ENCODE data around the gene FRMD3. TPM values are rescaled to one million over a fixed set of nuclear protein-coding genes. Genes with fewer than 3 reads are reported as not detected.

Gene FRMD3
- total RNA-seq, 1 experiment from 2014 or later: 0.55 TPM

DNA sequence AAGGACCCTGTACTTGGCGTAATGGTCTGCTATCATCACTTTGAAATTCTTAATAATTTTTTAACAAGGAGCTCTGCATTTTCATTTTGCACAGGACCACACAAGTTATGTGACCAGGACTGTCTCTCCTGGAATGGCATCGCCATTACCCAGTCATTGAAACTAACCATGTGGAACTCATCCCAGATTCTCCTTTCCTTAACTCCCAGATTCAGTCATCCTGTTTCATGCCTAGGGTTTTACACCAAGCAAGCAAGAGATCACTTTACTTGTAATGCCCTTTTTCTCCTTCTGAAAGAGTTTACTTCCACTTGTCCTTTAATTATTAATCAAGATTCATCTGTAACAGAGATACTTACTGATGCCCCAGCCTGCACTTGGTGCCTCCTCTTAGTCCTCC lies 12.0 kb downstream of the FRMD3 start:
- H2BK15ac ChIP-seq (ENCODE audit: low read depth, low read length): no peak overlapping the region
- H3K9me3 ChIP-seq (ENCODE audit: control insufficient read depth, low read depth, low read length): no peaks in the 10 kb centered on the region
- Mint-ChIP-seq H3K9me3 (peaks cover 6 to 15% of the 10 kb centered on the region in 2 experiments), H3K27me3 (ENCODE audit: low read depth) (no peaks in the 10 kb centered on the region), H3K36me3 (ENCODE audit: insufficient read depth in 1 of 3, low read depth in 3 of 3) (peaks cover 2 to 10% (median 3%) of the 10 kb centered on the region in 3 experiments; a peak in 3 of 7 replicates), H3K4me3 (no peak overlapping the region), H3K27ac (no peak overlapping the region), H3K4me1 (peaks cover 21 to 24% of the 10 kb centered on the region in 2 experiments)
- H2AFZ ChIP-seq (ENCODE audit: low read length): no peak overlapping the region
- H3K14ac ChIP-seq (ENCODE audit: insufficient read depth, low read length): no peak overlapping the region
- no peak overlapping the region for H4K5ac ChIP-seq (ENCODE audit: insufficient read length, low read depth, low read length)
- H3K4ac ChIP-seq (ENCODE audit: low read depth, low read length): no peak overlapping the region
- H3K27me3 ChIP-seq (ENCODE audit: insufficient read depth, low read length): no peaks in the 10 kb centered on the region
- no peak overlapping the region for H4K8ac ChIP-seq (replicated peaks; ENCODE audit: insufficient read length, low read depth, low read length)
- no peaks in the 10 kb centered on the region for H3K23me2 ChIP-seq (ENCODE audit: insufficient read length, low read depth, low read length, poor library complexity, severe bottlenecking)
- H3K9ac ChIP-seq (ENCODE audit: extremely low read depth, insufficient read length, low read length): no peak overlapping the region
- TF ChIP-seq, protein P1, sequence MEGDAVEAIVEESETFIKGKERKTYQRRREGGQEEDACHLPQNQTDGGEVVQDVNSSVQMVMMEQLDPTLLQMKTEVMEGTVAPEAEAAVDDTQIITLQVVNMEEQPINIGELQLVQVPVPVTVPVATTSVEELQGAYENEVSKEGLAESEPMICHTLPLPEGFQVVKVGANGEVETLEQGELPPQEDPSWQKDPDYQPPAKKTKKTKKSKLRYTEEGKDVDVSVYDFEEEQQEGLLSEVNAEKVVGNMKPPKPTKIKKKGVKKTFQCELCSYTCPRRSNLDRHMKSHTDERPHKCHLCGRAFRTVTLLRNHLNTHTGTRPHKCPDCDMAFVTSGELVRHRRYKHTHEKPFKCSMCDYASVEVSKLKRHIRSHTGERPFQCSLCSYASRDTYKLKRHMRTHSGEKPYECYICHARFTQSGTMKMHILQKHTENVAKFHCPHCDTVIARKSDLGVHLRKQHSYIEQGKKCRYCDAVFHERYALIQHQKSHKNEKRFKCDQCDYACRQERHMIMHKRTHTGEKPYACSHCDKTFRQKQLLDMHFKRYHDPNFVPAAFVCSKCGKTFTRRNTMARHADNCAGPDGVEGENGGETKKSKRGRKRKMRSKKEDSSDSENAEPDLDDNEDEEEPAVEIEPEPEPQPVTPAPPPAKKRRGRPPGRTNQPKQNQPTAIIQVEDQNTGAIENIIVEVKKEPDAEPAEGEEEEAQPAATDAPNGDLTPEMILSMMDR (conservative IDR thresholded peaks at IDR 0.05): no peak
- H2BK20ac ChIP-seq (ENCODE audit: low read depth, low read length, poor library complexity, severe bottlenecking): no peak overlapping the region
- H3K23ac ChIP-seq (ENCODE audit: insufficient read length, low read depth, low read length): no peak overlapping the region
- no peak overlapping the region for H2BK5ac ChIP-seq (ENCODE audit: insufficient read length, low read length)
- H3K4me2 ChIP-seq (ENCODE audit: insufficient read depth, insufficient read length, low read length): no peak overlapping the region
- no peak overlapping the region for H2AK5ac ChIP-seq (ENCODE audit: insufficient read length, low read length)
- no peaks in the 10 kb centered on the region for H3K79me1 ChIP-seq (ENCODE audit: insufficient read depth, low read depth, low read length, poor library complexity, severe bottlenecking)
- H3K27ac ChIP-seq (ENCODE audit: insufficient read length, low read depth, low read length): no peak overlapping the region
- H3K79me2 ChIP-seq (ENCODE audit: insufficient read depth, low read length): no peaks in the 10 kb centered on the region
- no peak for DNase-seq
- no peak overlapping the region for H2BK12ac ChIP-seq (ENCODE audit: insufficient read length, low read depth, low read length)
- no peak overlapping the region for H4K91ac ChIP-seq (ENCODE audit: insufficient read length, low read depth, low read length)
- no peak overlapping the region for H2BK120ac ChIP-seq (ENCODE audit: low read depth, low read length, poor library complexity, severe bottlenecking)
- no peak overlapping the region for H3T11ph ChIP-seq (ENCODE audit: low read length)
- H4K20me1 ChIP-seq (ENCODE audit: control insufficient read depth, insufficient read depth, insufficient read length): no peaks in the 10 kb centered on the region
- no CpG with 5 or more reads among the region's 2 CpGs for WGBS (ENCODE audit: extremely low coverage, insufficient read length, low lambda C conversion rate)
- no peak overlapping the region for H3K56ac ChIP-seq (ENCODE audit: insufficient read length, low read depth, low read length)
- no peak overlapping the region for H3K18ac ChIP-seq (ENCODE audit: insufficient read length, low read depth, low read length)
- no peaks in the 10 kb centered on the region; the same call in 1 of the 2 replicates for H3K4me1 ChIP-seq (ENCODE audit: insufficient read depth, low read length)

All from H9 (cell line).